ENCODE measurements around the gene LLGL1.
A peak's percentile ranks its signal among the peaks of the same experiment; 100 is the strongest.

Gene LLGL1

DNA sequence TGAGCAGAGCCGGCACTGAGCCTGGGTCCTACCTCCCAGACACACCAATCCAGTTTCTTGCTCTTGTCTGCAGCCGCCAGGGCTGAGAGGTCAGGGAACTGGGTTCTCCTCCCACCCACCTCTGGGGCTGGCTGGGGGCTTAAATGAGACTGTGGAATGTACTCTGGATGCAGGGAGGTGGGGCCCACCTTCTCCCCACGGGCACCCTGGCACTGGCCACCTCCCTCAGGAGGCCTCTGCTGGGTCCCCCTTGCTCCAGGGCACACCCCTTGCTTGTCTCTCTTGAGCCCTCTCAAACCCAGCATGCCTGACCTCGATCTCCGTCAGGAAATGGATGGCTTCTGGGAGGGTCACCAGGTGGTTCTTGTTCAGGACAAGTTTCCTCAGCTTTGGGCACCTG lies 26.7 kb downstream of the LLGL1 start:
- no peak for DNase-seq (ENCODE audit: low read depth in 2 of 2)

DNA sequence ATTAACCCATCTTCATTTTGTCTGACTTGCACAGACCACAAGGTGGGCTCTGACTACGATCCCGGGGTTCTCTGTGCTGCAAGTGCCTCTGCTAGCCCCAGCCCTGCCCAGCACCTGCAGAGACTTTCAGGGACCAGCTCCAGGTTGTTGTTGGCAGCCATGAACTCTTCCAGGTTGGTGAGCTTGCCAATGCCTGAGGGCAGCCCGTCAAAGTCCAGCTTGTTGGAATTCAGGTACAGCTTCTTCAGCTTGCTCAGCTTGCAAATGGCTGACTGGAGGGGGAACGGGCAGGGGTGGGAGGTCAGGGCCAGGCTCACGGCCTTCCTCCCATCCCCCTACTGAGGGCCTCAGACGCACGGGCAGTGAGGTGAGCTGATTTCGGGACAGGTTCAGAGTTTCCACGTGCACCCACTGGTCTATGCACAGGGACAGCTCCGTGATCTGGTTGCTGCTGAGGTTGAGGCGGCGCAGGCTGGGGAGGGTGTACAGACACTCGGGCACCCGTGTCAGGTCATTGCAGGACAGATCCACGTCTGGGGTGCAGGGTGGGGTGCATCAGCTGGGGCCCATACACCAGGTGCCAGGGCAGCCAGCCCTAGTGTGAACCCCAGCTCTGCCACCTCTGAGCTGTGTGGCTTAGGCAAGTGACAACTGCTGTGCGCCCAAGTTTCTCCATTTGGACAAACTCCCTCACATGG lies 27.9 kb downstream of the LLGL1 start:
- DNase-seq (ENCODE audit: low read depth in 2 of 2): no peak

DNA sequence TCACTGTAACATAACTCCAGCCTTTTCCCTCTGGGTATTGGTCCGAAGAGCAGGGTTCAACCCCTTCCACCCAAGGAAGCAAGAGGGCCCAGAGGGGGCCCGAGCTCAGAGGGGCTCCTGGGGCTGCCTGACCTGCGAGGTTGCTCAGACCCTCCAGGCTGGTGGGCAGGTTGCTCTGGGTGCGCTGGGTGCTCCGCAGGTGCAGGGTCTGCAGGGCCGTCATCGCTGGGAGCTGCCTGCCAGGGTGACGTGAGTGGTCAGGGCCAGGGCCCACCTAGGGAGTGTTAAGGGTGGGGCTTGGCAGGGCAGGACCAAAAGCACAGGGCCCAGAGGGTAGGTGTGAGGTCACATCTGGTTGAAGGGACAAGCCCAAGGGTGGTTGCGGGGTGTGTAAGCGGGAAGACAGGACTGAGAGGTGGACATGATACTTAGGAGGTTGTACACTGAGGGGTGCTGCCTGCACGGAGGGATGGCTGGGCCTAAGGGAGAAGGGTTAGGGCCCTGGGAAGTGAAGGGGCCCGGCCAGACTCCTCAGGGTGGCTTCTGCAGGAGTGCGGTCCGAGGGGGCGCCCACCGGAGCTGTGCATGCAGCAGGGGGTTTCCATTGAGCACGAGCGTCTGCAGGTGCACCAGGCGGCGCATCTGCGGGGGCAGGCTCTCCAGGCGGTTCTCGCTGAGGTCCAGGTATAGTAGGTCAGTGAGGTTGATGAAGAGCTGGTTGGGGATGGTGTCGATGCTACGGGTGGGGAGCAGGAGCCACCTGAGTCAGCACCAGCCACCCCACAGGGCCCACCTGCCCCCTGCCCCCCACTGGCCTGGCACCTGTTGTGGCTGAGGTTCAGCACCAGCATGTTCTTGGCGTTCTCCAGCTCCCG lies 28.7 kb downstream of the LLGL1 start:
- DNase-seq (ENCODE audit: low read depth in 2 of 2): no peak

- no peak for DNase-seq (ENCODE audit: low read depth in 2 of 2)
Measured at GRCh38 chr17:18254888-18255649, 29.6 kb downstream of the LLGL1 start.

GRCh38 chr17:18256351-18256750 lies 30.9 kb downstream of the LLGL1 start:
- DNase-seq (ENCODE audit: low read depth in 2 of 2): no peak

- DNase-seq (ENCODE audit: low read depth in 2 of 2): no peak
Measured at GRCh38 chr17:18256776-18257175, 31.3 kb downstream of the LLGL1 start.

DNA sequence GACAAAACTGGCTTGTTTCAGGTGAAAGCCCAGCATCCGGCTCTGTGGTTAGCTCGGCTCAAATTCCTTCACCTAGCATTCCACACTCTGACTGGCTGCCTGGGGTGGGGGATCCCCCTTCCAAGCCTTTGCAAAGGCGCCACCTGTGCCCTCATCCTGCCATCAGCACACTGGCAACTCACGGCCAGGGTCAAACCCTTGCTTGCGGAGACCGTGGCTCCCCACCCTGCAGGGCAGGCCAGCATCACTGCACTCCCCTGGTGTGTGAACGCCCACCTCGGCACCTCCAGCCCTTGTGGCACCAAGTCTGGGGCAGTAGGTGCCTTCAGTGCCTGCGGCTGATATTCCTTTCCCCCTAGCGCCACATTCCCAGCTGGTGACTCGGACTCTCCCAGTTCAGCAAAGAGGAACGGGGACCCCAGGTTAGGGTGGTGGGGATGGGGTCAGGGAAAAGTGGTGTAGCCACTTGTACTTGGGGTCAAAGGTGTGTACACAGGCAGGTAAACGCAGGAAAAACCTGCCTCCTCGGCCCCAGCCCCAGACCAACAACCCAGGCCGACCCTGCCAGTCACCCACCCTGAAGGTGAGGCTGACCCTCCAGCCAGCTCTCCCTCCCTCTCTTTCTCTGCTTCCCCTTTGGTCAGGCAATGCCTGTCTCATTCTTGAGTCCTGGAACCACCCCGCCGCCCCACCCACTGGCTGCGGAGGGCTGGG lies 32.0 kb downstream of the LLGL1 start:
- no peak for DNase-seq (ENCODE audit: low read depth in 2 of 2)

DNA sequence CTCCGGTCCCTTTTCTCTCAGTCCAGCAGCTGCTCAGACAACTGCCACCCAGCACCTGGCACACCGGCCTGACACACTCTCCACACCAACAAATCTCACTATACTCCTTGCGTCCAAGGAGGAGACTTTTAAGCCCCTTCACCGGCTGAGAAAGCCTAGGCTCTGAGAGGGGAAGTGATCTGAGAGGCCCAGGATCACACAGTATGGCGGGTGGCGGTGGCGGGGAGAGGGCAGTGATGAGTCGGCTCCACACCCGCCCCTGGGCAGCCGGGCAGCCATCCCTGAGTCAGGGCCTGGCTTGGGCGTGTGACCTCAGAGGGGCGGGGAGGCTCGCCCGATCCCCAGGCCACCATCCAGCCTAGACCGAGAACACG lies 32.5 kb downstream of the LLGL1 start:
- no peak for DNase-seq (ENCODE audit: low read depth in 2 of 2)

GRCh38 chr17:18258356-18259038 lies 33.1 kb downstream of the LLGL1 start, which contains the start of gene FLII:
TSS of gene FLII (minus strand) at chr17:18258738. CDS start at chr17:18258690, 48 bp downstream.
- no peak for DNase-seq (ENCODE audit: low read depth in 2 of 2)

- no peak for DNase-seq (ENCODE audit: low read depth in 2 of 2)
Measured at GRCh38 chr17:18259621-18260331, 34.3 kb downstream of the LLGL1 start.

DNA sequence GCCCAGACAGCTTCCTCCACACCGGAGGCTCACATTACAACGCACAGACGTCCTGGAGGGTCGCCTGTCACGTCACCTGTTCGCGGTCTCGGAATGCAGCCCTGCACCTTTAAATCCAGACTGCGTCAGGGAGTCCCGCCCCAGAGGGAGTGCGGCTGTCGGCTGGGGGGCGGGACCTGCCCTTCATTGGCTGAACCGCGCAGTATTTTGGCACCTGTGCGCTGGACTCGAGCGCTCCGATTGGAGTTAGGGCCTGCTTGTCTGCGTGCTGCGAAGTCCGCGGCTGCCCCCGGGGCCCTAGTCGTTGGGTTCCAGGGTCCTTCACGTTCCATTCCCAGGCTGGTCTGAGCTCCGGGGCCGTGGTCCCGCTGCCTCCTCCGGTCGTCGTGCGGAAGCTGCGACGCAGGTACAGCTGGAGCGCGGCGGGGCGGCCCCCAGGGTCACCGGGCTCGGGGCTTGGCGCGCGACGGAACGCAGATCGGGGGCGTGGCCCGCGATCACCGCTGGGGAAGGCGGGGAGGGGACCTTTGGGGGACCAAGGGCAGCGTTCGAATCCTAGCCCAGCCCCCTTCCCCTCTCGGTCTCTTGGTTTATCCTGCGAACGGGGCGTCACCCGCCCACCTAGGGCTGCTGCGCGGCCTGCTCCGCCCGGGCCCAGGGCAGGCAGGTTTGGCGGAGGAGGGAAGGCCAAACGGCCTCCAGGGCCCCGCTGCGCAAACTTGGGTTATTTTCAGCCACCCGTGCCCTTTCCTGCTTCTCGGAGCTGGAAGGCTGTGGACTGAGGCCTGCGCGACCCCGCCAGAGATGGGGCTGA lies 35.1 kb downstream of the LLGL1 start, which contains the start of gene MIEF2:
Gene MIEF2, plus strand, starts transcription at position 331 of the 814 bp plus-strand sequence. CDS start 2,059 bp downstream, outside the sequence.
- peak; percentile 74 to 77 for DNase-seq (ENCODE audit: low read depth in 2 of 2)

- no peak for DNase-seq (ENCODE audit: low read depth in 2 of 2)
Measured at GRCh38 chr17:18261146-18261515, 35.7 kb downstream of the LLGL1 start.

DNA sequence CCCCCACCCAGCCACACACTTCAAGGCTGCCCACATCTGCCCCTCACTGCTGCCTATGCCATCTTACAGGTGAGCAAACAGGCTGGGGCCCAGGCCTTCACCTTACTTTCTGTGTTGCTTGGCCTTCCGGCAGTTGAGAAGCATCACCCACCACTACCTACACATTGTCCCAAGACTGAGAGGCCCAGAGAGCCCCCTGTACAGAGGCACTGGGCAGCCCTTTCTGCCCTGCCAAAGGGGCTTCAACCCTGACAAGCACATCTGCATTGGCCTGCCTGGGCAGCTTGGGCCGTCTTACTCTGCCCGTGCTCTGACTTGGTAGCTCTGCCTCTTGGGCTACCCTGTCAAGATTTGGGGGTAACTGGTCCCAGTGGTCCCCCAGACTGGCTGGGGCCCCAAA lies 36.2 kb downstream of the LLGL1 start:
- DNase-seq (ENCODE audit: low read depth in 2 of 2): no peak

DNA sequence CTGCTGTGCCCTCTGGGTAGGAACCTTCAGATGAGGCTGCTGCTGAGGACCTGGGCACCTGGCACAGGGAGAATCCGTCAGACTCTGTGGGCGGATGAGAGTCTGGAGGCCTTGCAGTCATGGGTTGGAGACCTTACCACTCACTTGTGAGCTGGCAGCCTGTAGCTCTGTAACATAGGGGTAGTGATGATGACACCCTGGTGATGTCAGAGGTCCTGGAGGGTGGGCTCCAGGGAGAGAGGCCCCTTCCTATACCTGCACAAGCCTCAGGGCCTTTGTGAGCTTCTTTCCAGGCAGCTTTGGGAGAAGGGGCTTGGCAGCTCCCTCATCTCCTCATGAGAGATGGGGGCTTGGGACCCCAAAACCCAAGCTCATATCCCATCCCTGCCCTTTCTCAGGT lies 36.7 kb downstream of the LLGL1 start:
- no peak for DNase-seq (ENCODE audit: low read depth in 2 of 2)

- no peak for DNase-seq (ENCODE audit: low read depth in 2 of 2)
Measured at GRCh38 chr17:18262641-18263040, 37.2 kb downstream of the LLGL1 start.

- no peak for DNase-seq (ENCODE audit: low read depth in 2 of 2)
Measured at GRCh38 chr17:18263885-18264682, 38.6 kb downstream of the LLGL1 start.

GRCh38 chr17:18267366-18267765 lies 41.9 kb downstream of the LLGL1 start:
- no peak for DNase-seq (ENCODE audit: low read depth in 2 of 2)

GRCh38 chr17:18267927-18268711 lies 42.7 kb downstream of the LLGL1 start:
- no peak for DNase-seq (ENCODE audit: low read depth in 2 of 2)
